Endometrium (tissue), 2 donors: ENCODE measurements around the gene GSC.
"Not testable (repeated sequence)": the region's sequence is repeated elsewhere in the genome, so short reads cannot be mapped to it uniquely, and the experiment has no call there.

Experiments
- FAIRE-seq: peaks from 2 replicates; lab custom pipeline; 2012; peaks lifted over from hg19 to GRCh38; lab: Jason Lieb, UNC
- donor health status: control.
- donor health status: control.

The GSC gene

GRCh38 chr14:94746131-94746530, 23.8 kb downstream of the GSC start:
- no peak for FAIRE-seq

- FAIRE-seq = no peak
These were observed 31.2 kb downstream of the GSC start for GRCh38 chr14:94738751-94739150.

GRCh38 chr14:94738097-94738496, 31.8 kb downstream of the GSC start:
- no peak for FAIRE-seq

DNA sequence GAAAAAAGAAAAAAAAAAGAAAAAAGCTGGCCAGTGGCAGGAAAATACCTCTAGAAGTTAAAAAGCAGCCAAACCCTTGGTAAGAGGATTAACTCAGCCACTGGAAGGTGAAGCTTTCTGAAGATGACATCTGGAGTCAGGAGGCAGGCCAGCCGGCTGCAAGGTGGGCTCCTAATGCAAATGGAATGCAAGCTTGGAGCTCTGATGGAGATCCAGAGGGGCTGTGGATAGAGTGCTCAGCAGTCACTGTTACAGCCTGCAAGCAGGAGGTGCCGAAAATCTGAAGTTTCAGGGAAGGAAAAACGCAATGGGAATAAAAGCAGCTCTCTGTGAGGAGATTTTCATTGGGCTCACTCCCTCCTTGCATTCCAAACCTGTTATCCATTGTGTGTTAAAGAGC, 41.0 kb downstream of the GSC start:
- FAIRE-seq = no peak

DNA sequence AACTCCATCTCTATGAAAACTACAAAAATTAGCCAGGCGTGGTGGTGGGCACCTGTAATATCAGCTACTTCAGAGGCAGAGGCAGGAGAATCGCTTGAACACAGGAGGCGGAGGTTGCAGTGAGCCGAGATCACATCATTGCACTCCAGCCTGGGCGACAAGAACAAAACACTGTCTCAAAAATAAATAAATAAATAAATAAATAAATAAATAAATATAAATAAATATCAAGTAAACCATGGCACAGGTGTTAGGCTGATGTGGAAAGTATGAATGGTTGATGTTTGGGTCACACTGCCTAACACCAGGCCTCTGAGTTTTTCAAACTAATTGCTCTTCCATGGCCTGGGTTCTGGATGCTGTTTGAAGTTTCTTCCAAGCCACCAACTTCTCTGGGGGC, 41.5 kb downstream of the GSC start:
- not testable (repeated sequence) for FAIRE-seq

DNA sequence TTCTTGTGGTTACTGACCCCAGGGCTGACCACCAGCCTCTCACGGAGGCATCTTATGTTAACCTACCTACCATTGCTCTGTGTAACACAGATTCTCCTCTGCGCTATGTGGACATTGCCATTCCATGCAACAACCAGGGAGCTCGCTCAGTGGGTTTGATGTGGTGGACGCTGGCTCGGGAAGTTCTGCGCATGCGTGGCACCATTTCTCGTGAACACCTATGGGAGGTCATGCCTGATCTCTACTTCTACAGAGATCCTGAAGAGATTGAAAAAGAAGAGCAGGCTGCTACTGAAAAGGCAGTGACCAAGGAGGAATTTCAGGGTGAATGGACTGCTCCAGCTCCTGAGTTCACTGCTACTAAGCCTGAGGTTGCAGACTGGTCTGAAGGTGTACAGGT, 43.3 kb downstream of the GSC start:
- FAIRE-seq = not testable (repeated sequence)

- no peak for FAIRE-seq
These were observed 44.9 kb downstream of the GSC start for GRCh38 chr14:94724993-94725392.

DNA sequence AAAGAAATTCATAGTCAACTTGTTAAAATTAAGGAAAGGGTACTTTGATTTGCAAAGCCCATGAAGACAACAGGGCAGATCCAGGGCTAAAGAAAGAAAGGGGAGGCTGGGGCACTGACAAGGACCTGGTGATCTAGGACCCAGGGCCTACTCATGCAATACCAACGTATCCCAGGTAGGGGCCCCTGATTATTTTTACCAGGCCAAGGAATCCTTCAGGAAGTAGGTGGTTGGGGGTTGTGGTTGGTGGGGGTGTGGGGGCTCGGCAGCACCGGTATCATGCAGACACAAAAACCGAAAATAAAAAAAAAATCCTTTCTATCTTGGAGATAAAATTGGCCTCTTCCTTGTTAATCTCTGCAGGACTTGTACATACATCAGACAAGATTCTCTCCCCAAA, 47.5 kb downstream of the GSC start:
- no peak for FAIRE-seq
